GM12878 (cell line): ENCODE measurements around the gene SLC6A17. TPM values are rescaled to one million over a fixed set of nuclear protein-coding genes. Genes with fewer than 3 reads are reported as not detected.
A peak's percentile ranks its signal among the peaks of the same experiment; 100 is the strongest.

Experiments
- ATAC-seq: fragments of 200-7000 bp; cut with Tn5 transposase; 3 replicates; pipeline ENCODE4 v1.9.1; 2020; ENCODE audit warnings: mild to moderate bottlenecking, moderate library complexity
- BruUV-seq: library from RNA; stranded (reverse); fragments of 400-500 nt; replicated peaks from 2 replicates; lab custom pipeline; 2021; lab: Mats Ljungman, UMichigan
- CTCF ChIA-PET: fragments of 300-600 bp; sonication (Branson Sonifier 250); formaldehyde crosslinking; extraction: SDS; loops from one replicate; lab custom pipeline; 2021; ENCODE audit warnings: inconsistent platforms; lab: Yijun Ruan, JAX
- POLR2A ChIA-PET: fragments of 350-600 bp; formaldehyde crosslinking; extraction: SDS; loops from one replicate; lab custom pipeline; 2021; ENCODE audit warnings: inconsistent platforms; lab: Charles Lee
- RAD21 ChIA-PET: fragments of 300-600 bp; sonication (Branson Sonifier 250); formaldehyde crosslinking; loops from one replicate; lab custom pipeline; 2023; ENCODE audit warnings: antibody characterized with exemption; ENCODE audit not compliant: unreplicated experiment; lab: Charles Lee
- SMC1A ChIA-PET: fragments of 300-600 bp; sonication (Branson Sonifier 250); formaldehyde crosslinking; loops from one replicate; lab custom pipeline; 2023; ENCODE audit not compliant: unreplicated experiment, uncharacterized antibody; lab: Charles Lee
- DNase-seq: peaks from one replicate; pipeline ENCODE4 v3.0.0-alpha.2; 2011; ENCODE audit warnings: low read depth, low spot score
- FAIRE-seq: peaks from 3 replicates; lab custom pipeline; 2011; peaks lifted over from hg19 to GRCh38; lab: Jason Lieb, UNC
- H2AFZ ChIP-seq: 2 replicates; pipeline ENCODE4 v1.6.0; 2011; ENCODE audit warnings: low read depth, low read length, control low read depth; ENCODE audit not compliant: control insufficient read depth
- H3K27ac ChIP-seq: 2 replicates; pipeline ENCODE4 v1.5.1; 2011; ENCODE audit warnings: control low read depth; ENCODE audit not compliant: control insufficient read depth, insufficient read depth
- H3K27me3 ChIP-seq, 2 experiments: replicated peaks in 1 of 2; 2 replicates each; pipeline versions ENCODE4 v1.6.0 to v1.6.1; 2011; ENCODE audit warnings: low read length in 1 of 2; ENCODE audit not compliant: control insufficient read depth in 2 of 2, insufficient read depth in 2 of 2
- H3K36me3 ChIP-seq, 2 experiments: 2 replicates each; pipeline ENCODE4 v1.5.1; 2011; ENCODE audit warnings: low read length in 1 of 2; ENCODE audit not compliant: control insufficient read depth in 2 of 2, insufficient read depth in 2 of 2
- H3K4me1 ChIP-seq: 2 replicates; pipeline ENCODE4 v1.6.1; 2011; ENCODE audit warnings: mild to moderate bottlenecking, low read length, moderate library complexity, mixed read lengths; ENCODE audit not compliant: control insufficient read depth, insufficient read depth
- H3K4me2 ChIP-seq: 2 replicates; pipeline ENCODE4 v1.6.0; 2011; ENCODE audit warnings: control low read depth; ENCODE audit not compliant: control insufficient read depth, insufficient read depth
- H3K4me3 ChIP-seq: fragments of 200-600 bp; sonication (generic); 2 replicates; pipeline ENCODE4 v1.5.1; 2016
- H3K79me2 ChIP-seq: 2 replicates; pipeline ENCODE4 v1.6.0; 2011; ENCODE audit warnings: low read length; ENCODE audit not compliant: control insufficient read depth, insufficient read depth
- H3K9ac ChIP-seq: 2 replicates; pipeline ENCODE4 v1.8.0; 2011; ENCODE audit warnings: low read length, control low read depth, mixed read lengths; ENCODE audit not compliant: control insufficient read depth, insufficient read depth
- H3K9me3 ChIP-seq: replicated peaks from 3 replicates; pipeline ENCODE4 v1.5.1; 2011; ENCODE audit warnings: mild to moderate bottlenecking, low read length; ENCODE audit not compliant: control insufficient read depth, insufficient read depth
- H4K20me1 ChIP-seq: 2 replicates; pipeline ENCODE4 v1.6.0; 2011; ENCODE audit not compliant: control insufficient read depth, insufficient read depth
- BCL11A ChIP-seq: IDR thresholded peaks from 2 replicates; pipeline ENCODE4 v1.6.1; 2011; ENCODE audit warnings: low read depth, low read length
- BCLAF1 ChIP-seq: fragments of 450-650 bp; IDR thresholded peaks from 2 replicates; pipeline ENCODE4 v1.6.1; 2017; ENCODE audit warnings: antibody characterized with exemption, mild to moderate bottlenecking, moderate library complexity
- CEBPB ChIP-seq, 2 experiments: fragments of 150-350 bp in 1 of 2; IDR thresholded peaks; 2 replicates each; pipeline ENCODE4 v1.6.1; 2012 to 2014; ENCODE audit warnings: low read depth in 2 of 2, low read length in 2 of 2, borderline replicate concordance in 1 of 2, inconsistent platforms in 1 of 2
- CEBPZ ChIP-seq: fragments of 150-350 bp; IDR thresholded peaks from 2 replicates; pipeline ENCODE4 v1.6.1; 2016; ENCODE audit warnings: low read depth, low read length
- CHD1 ChIP-seq: IDR thresholded peaks from 2 replicates; pipeline ENCODE4 v1.6.1; 2012; ENCODE audit warnings: low read depth, low read length, improper control_type of control experiment
- DPF2 ChIP-seq: fragments of 450-650 bp; IDR thresholded peaks from 2 replicates; pipeline ENCODE4 v1.6.1; 2017; ENCODE audit warnings: mild to moderate bottlenecking
- GATAD2B ChIP-seq: fragments of 450-650 bp; conservative IDR thresholded peaks from 2 replicates; pipeline ENCODE4 v1.6.1; 2017; ENCODE audit warnings: low read depth, mild to moderate bottlenecking, moderate library complexity
- JUNB ChIP-seq: IDR thresholded peaks from 2 replicates; pipeline ENCODE4 v1.6.1; 2016; ENCODE audit warnings: antibody characterized with exemption, mild to moderate bottlenecking
- RELA ChIP-seq: fragments of 450-650 bp; IDR thresholded peaks from 2 replicates; pipeline ENCODE4 v1.8.0; 2014; ENCODE audit warnings: borderline replicate concordance; ENCODE audit not compliant: partially characterized antibody
- SIX5 ChIP-seq: IDR thresholded peaks from 2 replicates; pipeline ENCODE4 v1.6.1; 2011; ENCODE audit warnings: mild to moderate bottlenecking, low read depth, low read length, moderate library complexity; ENCODE audit not compliant: severe bottlenecking
- SMAD5 ChIP-seq: IDR thresholded peaks from 2 replicates; pipeline ENCODE4 v1.6.1; 2016; ENCODE audit warnings: antibody characterized with exemption, low read depth
- SMC3 ChIP-seq: IDR thresholded peaks from 2 replicates; pipeline ENCODE4 v1.6.1; 2011; ENCODE audit warnings: low read length, improper control_type of control experiment, borderline replicate concordance
- SUPT20H ChIP-seq: IDR thresholded peaks from 2 replicates; pipeline ENCODE4 v1.6.1; 2011; ENCODE audit warnings: low read depth, mild to moderate bottlenecking, low read length, moderate library complexity, borderline replicate concordance; ENCODE audit not compliant: control insufficient read depth
- ZNF24 ChIP-seq: fragments of 450-650 bp; IDR thresholded peaks from 2 replicates; pipeline ENCODE4 v1.6.1; 2017; ENCODE audit warnings: antibody characterized with exemption, mild to moderate bottlenecking
- ZNF274 ChIP-seq: IDR thresholded peaks from one replicate; pipeline ENCODE4 v1.8.0; 2011; ENCODE audit not compliant: insufficient read length, insufficient read depth
- WGBS: methylation state at CpG from one replicate; pipeline ENCODE4 v1.1.6; 2016; ENCODE audit warnings: low lambda C conversion rate; ENCODE audit not compliant: insufficient replicate concordance, insufficient coverage; ENCODE audit errors: missing lambda C conversion rate; 5-methylcytosine and 5-hydroxymethylcytosine counted together
- in situ Hi-C: fragments of 300-500 bp; cut with MboI; formaldehyde crosslinking; loops from 9 replicates; pipeline ENCODE4 v1.14.3; 2018; ENCODE audit warnings: mixed read lengths
- intact Hi-C: fragments of 100-400 bp; cut with micrococcal nuclease; formaldehyde crosslinking; loops from one replicate; pipeline ENCODE4 v1.14.2; 2022; ENCODE audit not compliant: unreplicated experiment
- polyA plus RNA-seq, 11 experiments: library from polyadenylated mRNA; depleted of rRNA in 4 of 11; unstranded in 6 of 11; stranded (reverse) in 5 of 11; fragments of >200 nt; fragmentation: Nextera tagmentation in 4 of 11; fragmentation: Illumina TruSeq in 1 of 11; extraction: Ambion mirVana in 4 of 11; extraction: Trizol in 1 of 11; gene quantifications; 1 replicate in 1 of 11; 2 replicates in 10 of 11; pipeline versions ENCODE4 v1.2.1 to v1.2.3, GENCODE V29; 2011 to 2016; ENCODE audit warnings: inconsistent platforms in 2 of 11, missing spikeins in 2 of 11, low read depth in 1 of 11
- total RNA-seq, 4 experiments: library from RNA; depleted of rRNA in 3 of 4; stranded (reverse); fragments of >200 nt in 3 of 4; fragmentation: Illumina TruSeq in 1 of 4; extraction: Trizol in 1 of 4; gene quantifications; 2 replicates each; pipeline versions ENCODE4 v1.2.1 to v1.2.3, GENCODE V29; 2013 to 2021
- TF ChIP-seq, protein P1 (sequence below): IDR thresholded peaks from 2 replicates; pipeline ENCODE4 v1.6.1; 2011; ENCODE audit warnings: borderline replicate concordance, low read depth, mild to moderate bottlenecking, moderate library complexity, mixed read lengths, low read length; ENCODE audit not compliant: insufficient read depth; ENCODE audit errors: extremely low read length
- TF ChIP-seq, protein P2 (sequence below): IDR thresholded peaks from 2 replicates; pipeline ENCODE4 v1.6.1; 2012; ENCODE audit warnings: low read depth, low read length, improper control_type of control experiment

The SLC6A17 gene
- total and polyA plus RNA-seq, 10 of the 15 experiments (the other 5 are each of a cell fraction or from before 2014, with no cell fraction given): not detected

GRCh38 chr1:110243574-110243973, 93.3 kb downstream of the SLC6A17 start:
- ATAC-seq: peak; percentile 90
- TF ChIP-seq BCLAF1 (no peak), SIX5 (no peak), RELA (peak; percentile 68), ZNF274 (no peak), CEBPB (IDR thresholded peaks at IDR 0.05; ENCODE audit: borderline replicate concordance in 1 of 2, low read depth in 2 of 2, low read length in 2 of 2) (no peak), CHD1 (no peak), JUNB (no peak), SMC3 (no peak), GATAD2B (no peak), ZNF24 (peak; percentile 93), BCL11A (no peak), SUPT20H (no peak), CEBPZ (no peak), SMAD5 (no peak), DPF2 (no peak)
- TF ChIP-seq, protein P1, sequence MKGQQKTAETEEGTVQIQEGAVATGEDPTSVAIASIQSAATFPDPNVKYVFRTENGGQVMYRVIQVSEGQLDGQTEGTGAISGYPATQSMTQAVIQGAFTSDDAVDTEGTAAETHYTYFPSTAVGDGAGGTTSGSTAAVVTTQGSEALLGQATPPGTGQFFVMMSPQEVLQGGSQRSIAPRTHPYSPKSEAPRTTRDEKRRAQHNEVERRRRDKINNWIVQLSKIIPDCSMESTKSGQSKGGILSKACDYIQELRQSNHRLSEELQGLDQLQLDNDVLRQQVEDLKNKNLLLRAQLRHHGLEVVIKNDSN: no peak
- TF ChIP-seq, protein P2, sequence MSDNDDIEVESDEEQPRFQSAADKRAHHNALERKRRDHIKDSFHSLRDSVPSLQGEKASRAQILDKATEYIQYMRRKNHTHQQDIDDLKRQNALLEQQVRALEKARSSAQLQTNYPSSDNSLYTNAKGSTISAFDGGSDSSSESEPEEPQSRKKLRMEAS: no peak

More at GRCh38 chr1:110243574-110243973, 93.3 kb downstream of the SLC6A17 start:
- DNase-seq: no peak
- Histone ChIP-seq H3K9me3 (no peaks in the 10 kb centered on the region), H3K4me2 (peak overlapping the region; percentile 6; the same call in 1 of the 2 replicates), H3K4me3 (no peak overlapping the region), H3K27ac (no peak overlapping the region), H3K36me3 (no peaks in the 10 kb centered on the region), H4K20me1 (no peaks in the 10 kb centered on the region), H3K27me3 (no peaks in the 10 kb centered on the region; a peak in 1 of 4 replicates), H3K9ac (no peak overlapping the region), H3K79me2 (no peaks in the 10 kb centered on the region), H3K4me1 (peaks cover 15% of the 10 kb centered on the region; the same call in 1 of the 2 replicates), H2AFZ (peak overlapping the region; percentile 62)
- no TSS peak for BruUV-seq
- ChIA-PET CTCF (interaction anchor here (0.5 to 9.7 kb wide), 7 partner anchors 31 to 884 kb away, joined by 3 to 58 read pairs (median 5); no protein-coding TSS in a partner anchor), POLR2A (interaction anchor here (0.6 to 1.1 kb wide), 3 partner anchors 16 to 723 kb away, joined by 3 to 7 read pairs (median 5); no protein-coding TSS in a partner anchor), RAD21 (interaction anchor here (1.3 to 3.6 kb wide), 5 partner anchors 12 to 43 kb away, joined by 3 to 21 read pairs (median 8); partner anchors contain the start of gene KCNC4), SMC1A (interaction anchor here (0.6 to 2.9 kb wide), 7 partner anchors 12 to 681 kb away, joined by 3 to 14 read pairs (median 4); no protein-coding TSS in a partner anchor)
- 0% methylated on average over 7 of the region's 9 CpGs for WGBS
- in situ Hi-C loops: no loop called here
- intact Hi-C loops: no loop called here
- FAIRE-seq: peak; percentile 64
